Glutamatergic neuron (in vitro differentiated cells): Measurements from ENCODE around the gene PPFIBP1. TPM values are rescaled to one million over a fixed set of nuclear protein-coding genes. Genes with fewer than 3 reads are reported as not detected.
"Not testable (repeated sequence)": the region's sequence is repeated elsewhere in the genome, so short reads cannot be mapped to it uniquely, and the experiment has no call there.

Experiments used
- DNase-seq: peaks from one replicate; pipeline ENCODE4 v3.0.0; 2022
- H3K27ac Mint-ChIP-seq: one replicate; pipeline ENCODE4 v1.8.0; 2020; ENCODE audit warnings: mild to moderate bottlenecking, mixed read lengths, inconsistent platforms; ENCODE audit not compliant: unreplicated experiment
- H3K27me3 Mint-ChIP-seq: one replicate; pipeline ENCODE4 v1.8.0; 2020; ENCODE audit warnings: mild to moderate bottlenecking, moderate library complexity, mixed read lengths, inconsistent platforms; ENCODE audit not compliant: unreplicated experiment
- H3K36me3 Mint-ChIP-seq: one replicate; pipeline ENCODE4 v1.8.0; 2020; ENCODE audit warnings: mild to moderate bottlenecking, mixed read lengths, inconsistent platforms; ENCODE audit not compliant: unreplicated experiment
- H3K4me1 Mint-ChIP-seq: one replicate; pipeline ENCODE4 v1.8.0; 2020; ENCODE audit warnings: mild to moderate bottlenecking, low read depth, mixed read lengths, inconsistent platforms; ENCODE audit not compliant: unreplicated experiment
- H3K4me3 Mint-ChIP-seq: one replicate; pipeline ENCODE4 v1.8.0; 2020; ENCODE audit warnings: mild to moderate bottlenecking, mixed read lengths, inconsistent platforms; ENCODE audit not compliant: unreplicated experiment
- H3K9me3 Mint-ChIP-seq: one replicate; pipeline ENCODE4 v1.8.0; 2020; ENCODE audit warnings: mild to moderate bottlenecking, moderate library complexity, mixed read lengths, inconsistent platforms; ENCODE audit not compliant: unreplicated experiment
- CTCF ChIP-seq: fragments of 200-600 bp; sonication (generic); IDR thresholded peaks from one replicate; pipeline ENCODE4 v1.5.0; 2021; ENCODE audit not compliant: partially characterized antibody, unreplicated experiment
- total RNA-seq: library from RNA; stranded (reverse); fragmentation: NEBNext Ultra II Directional; extraction: Animal tissue kit (Norgen Biotek cat#: 25700); gene quantifications from one replicate; pipeline ENCODE4 v1.2.1, GENCODE V29; 2021; ENCODE audit not compliant: unreplicated experiment

The PPFIBP1 gene
- total RNA-seq, 1 donor from 2014 or later, result 43.0 TPM

GRCh38 chr12:27539191-27539631, 15.2 kb downstream of the PPFIBP1 start:
- TF ChIP-seq CTCF, result no peak
- Mint-ChIP-seq H3K9me3 (peaks cover 2% of the 10 kb centered on the region), H3K4me1 (peaks cover 10% of the 10 kb centered on the region), H3K36me3 (no peaks in the 10 kb centered on the region), H3K27me3 (no peaks in the 10 kb centered on the region), H3K27ac (no peak overlapping the region), H3K4me3 (no peak overlapping the region)
- DNase-seq, result no peak

DNA sequence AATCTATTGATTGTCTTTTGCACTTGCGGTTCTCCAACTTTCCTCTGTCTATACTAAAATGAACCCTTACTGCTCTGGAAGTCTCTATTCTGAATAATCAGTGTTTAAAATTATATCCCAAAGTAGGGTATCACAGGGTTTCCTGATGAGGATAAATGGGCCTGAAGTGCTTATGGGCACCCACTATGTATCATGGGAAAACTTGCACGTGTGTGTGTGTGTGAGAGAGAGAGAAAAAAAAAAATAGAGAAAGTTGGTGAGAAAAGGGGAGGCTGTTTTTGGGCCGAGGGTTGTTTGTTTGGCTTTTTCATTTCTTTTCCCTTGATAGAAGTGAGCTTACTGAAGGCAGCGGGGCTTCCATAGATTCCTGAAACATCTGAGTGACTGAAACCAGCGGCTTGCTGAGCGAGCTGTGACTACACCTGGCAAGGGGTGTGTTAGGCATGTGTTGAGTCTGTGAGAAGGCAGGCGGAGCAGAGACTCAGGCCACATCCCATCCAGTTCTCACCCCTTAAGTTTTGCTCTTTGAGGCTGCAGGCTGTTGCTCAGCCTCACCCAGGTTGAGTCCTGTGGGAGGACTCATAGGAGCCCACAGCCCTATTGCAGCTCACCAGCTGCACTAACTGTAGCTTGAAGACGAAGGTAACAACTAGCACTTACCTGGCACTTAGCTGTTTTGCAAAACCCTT, 17.2 kb downstream of the PPFIBP1 start:
- Mint-ChIP-seq H3K4me3 (no peak overlapping the region), H3K36me3 (no peaks in the 10 kb centered on the region), H3K4me1 (peaks cover 5% of the 10 kb centered on the region), H3K9me3 (peaks cover 4% of the 10 kb centered on the region), H3K27me3 (no peaks in the 10 kb centered on the region), H3K27ac (no peak overlapping the region)
- DNase-seq, result no peak
- no peak for TF ChIP-seq CTCF

- Mint-ChIP-seq H3K4me3 (no peak overlapping the region), H3K36me3 (no peaks in the 10 kb centered on the region), H3K27me3 (no peaks in the 10 kb centered on the region), H3K4me1 (peaks cover 5% of the 10 kb centered on the region), H3K9me3 (peaks cover 2% of the 10 kb centered on the region), H3K27ac (no peak overlapping the region)
- no peak for TF ChIP-seq CTCF
- no peak for DNase-seq
Measured at GRCh38 chr12:27542628-27543027, 18.6 kb downstream of the PPFIBP1 start.

DNA sequence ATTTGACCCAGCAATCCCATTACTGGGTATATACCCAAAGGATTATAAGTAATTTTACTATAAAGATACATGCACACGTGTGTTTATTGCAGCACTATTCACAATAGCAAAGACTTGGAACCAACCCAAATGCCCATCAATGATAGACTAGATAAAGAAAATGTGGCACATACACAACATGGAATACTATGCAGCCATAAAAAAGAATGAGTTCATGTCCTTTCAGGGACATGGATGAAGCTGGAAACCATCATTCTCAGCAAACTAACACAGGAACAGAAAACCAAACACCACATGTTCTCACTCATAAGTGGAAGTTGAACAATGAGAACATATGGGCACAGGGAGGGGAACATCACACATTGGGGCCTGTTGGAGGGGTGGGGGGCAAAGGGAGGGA, 20.9 kb downstream of the PPFIBP1 start:
- H3K4me3 Mint-ChIP-seq, H3K9me3 Mint-ChIP-seq, H3K36me3 Mint-ChIP-seq, H3K27ac Mint-ChIP-seq, DNase-seq, H3K27me3 Mint-ChIP-seq: not testable (repeated sequence)
- peaks cover 11% of the 10 kb centered on the region for H3K4me1 Mint-ChIP-seq

DNA sequence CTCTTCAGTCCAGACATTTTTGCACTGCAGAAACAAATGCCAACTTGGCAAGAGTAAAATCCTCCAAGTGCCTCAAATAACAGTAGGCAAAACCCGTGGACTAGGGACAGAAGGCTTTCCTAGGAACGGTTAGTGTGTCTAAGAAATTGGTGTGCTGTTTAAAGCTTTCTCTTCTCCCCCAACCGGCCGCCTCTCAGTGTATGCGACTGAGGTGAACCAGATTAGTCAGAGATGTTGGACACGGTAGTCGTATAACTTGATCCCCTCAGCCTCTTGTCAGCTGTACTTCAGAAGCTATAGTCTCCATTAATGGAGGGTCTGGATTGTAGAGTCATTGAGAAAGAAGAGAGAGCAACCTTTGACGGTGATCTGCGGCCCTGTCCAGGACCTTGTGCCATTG, 21.7 kb downstream of the PPFIBP1 start:
- no peak for TF ChIP-seq CTCF
- H3K27ac Mint-ChIP-seq, result no peak overlapping the region
- H3K27me3 Mint-ChIP-seq, result no peaks in the 10 kb centered on the region
- peaks cover 2% of the 10 kb centered on the region for H3K9me3 Mint-ChIP-seq
- no peak for DNase-seq
- no peaks in the 10 kb centered on the region for H3K36me3 Mint-ChIP-seq
- peaks cover 17% of the 10 kb centered on the region for H3K4me1 Mint-ChIP-seq
- no peak overlapping the region for H3K4me3 Mint-ChIP-seq
